Naive thymus-derived CD4-positive, alpha-beta T cell (primary cell): ENCODE measurements around the gene AATK. TPM values are rescaled to one million over a fixed set of nuclear protein-coding genes. Genes with fewer than 3 reads are reported as not detected.

Experiments used
- ATAC-seq: fragments of 150-1000 bp; cut with Tn5 transposase; 2 replicates; pipeline ENCODE4 v1.10.0; 2021; ENCODE audit warnings: mild to moderate bottlenecking, moderate library complexity
- CTCF ChIA-PET: fragments of 350-600 bp; sonication (Branson Sonifier 250); formaldehyde crosslinking; loops from one replicate; lab custom pipeline; 2021; ENCODE audit warnings: antibody characterized with exemption; lab: Charles Lee
- POLR2A ChIA-PET: fragments of 350-600 bp; sonication (Branson Sonifier 250); formaldehyde crosslinking; loops from one replicate; lab custom pipeline; 2021; ENCODE audit warnings: antibody characterized with exemption, inconsistent platforms; lab: Charles Lee
- DNase-seq, 9 donors: peaks; one replicate each; pipeline versions ENCODE4 v3.0.0 to v3.0.0-alpha.2; 2020 to 2022; ENCODE audit warnings: mixed read lengths in 1 of 9
- H3K27ac ChIP-seq: one replicate; pipeline ENCODE4 v1.7.0; 2013; ENCODE audit warnings: mild to moderate bottlenecking, low read depth, low read length, moderate library complexity
- H3K27me3 ChIP-seq, 2 donors: one replicate each; pipeline ENCODE4 v1.7.0; 2013; ENCODE audit warnings: low read length in 2 of 2, mild to moderate bottlenecking in 2 of 2, moderate library complexity in 2 of 2; ENCODE audit not compliant: control insufficient read depth in 2 of 2, insufficient read depth in 2 of 2
- H3K36me3 ChIP-seq, 3 experiments: 1 replicate in 2 of 3; 2 replicates in 1 of 3; pipeline ENCODE4 v1.7.0; 2013; ENCODE audit warnings: low read length in 3 of 3, mild to moderate bottlenecking in 3 of 3, moderate library complexity in 1 of 3; ENCODE audit not compliant: insufficient read depth in 3 of 3, control insufficient read depth in 2 of 3
- H3K4me1 ChIP-seq, 2 donors: one replicate each; pipeline ENCODE4 v1.7.0; 2013; ENCODE audit warnings: low read length in 2 of 2, mild to moderate bottlenecking in 2 of 2, moderate library complexity in 1 of 2; ENCODE audit not compliant: control insufficient read depth in 2 of 2, insufficient read depth in 2 of 2
- H3K4me3 ChIP-seq: 2 replicates; pipeline ENCODE4 v1.7.0; 2013; ENCODE audit warnings: mild to moderate bottlenecking, low read length
- H3K9me3 ChIP-seq, 3 experiments: 1 replicate in 2 of 3; 2 replicates in 1 of 3; pipeline ENCODE4 v1.7.0; 2013; ENCODE audit warnings: low read length in 3 of 3; ENCODE audit not compliant: control insufficient read depth in 2 of 3
- H3K27ac Mint-ChIP-seq, 9 donors: one replicate each; pipeline ENCODE4 v1.8.0; 2020 to 2022; ENCODE audit warnings: mixed read lengths in 9 of 9, mild to moderate bottlenecking in 8 of 9, moderate library complexity in 5 of 9, inconsistent platforms in 2 of 9
- H3K27me3 Mint-ChIP-seq, 5 donors: one replicate each; pipeline ENCODE4 v1.8.0; 2021 to 2022; ENCODE audit warnings: mixed read lengths in 5 of 5, mild to moderate bottlenecking in 1 of 5
- H3K36me3 Mint-ChIP-seq, 5 donors: one replicate each; pipeline ENCODE4 v1.8.0; 2020 to 2022; ENCODE audit warnings: mixed read lengths in 5 of 5, mild to moderate bottlenecking in 3 of 5, inconsistent platforms in 1 of 5
- H3K4me1 Mint-ChIP-seq, 7 donors: one replicate each; pipeline ENCODE4 v1.8.0; 2020 to 2022; ENCODE audit warnings: mixed read lengths in 7 of 7, mild to moderate bottlenecking in 3 of 7, inconsistent platforms in 1 of 7
- H3K4me3 Mint-ChIP-seq, 10 donors: one replicate each; pipeline ENCODE4 v1.8.0; 2020 to 2022; ENCODE audit warnings: mild to moderate bottlenecking in 10 of 10, mixed read lengths in 10 of 10, moderate library complexity in 6 of 10, inconsistent platforms in 2 of 10
- H3K9me3 Mint-ChIP-seq, 11 donors: one replicate each; pipeline ENCODE4 v1.8.0; 2020 to 2022; ENCODE audit warnings: mixed read lengths in 11 of 11, mild to moderate bottlenecking in 4 of 11, inconsistent platforms in 1 of 11, moderate library complexity in 1 of 11
- intact Hi-C, 2 donors: fragments of 100-400 bp; cut with micrococcal nuclease; formaldehyde crosslinking; loops; one replicate each; pipeline ENCODE4 v1.15.1; 2023
- polyA plus RNA-seq, 2 donors: library from polyadenylated mRNA; unstranded; fragments of 300-500 nt; fragmentation: Illumina TruSeq; gene quantifications; one replicate each; pipeline ENCODE4 v1.2.3, GENCODE V29; 2021
- total RNA-seq, 6 experiments: library from RNA in 5 of 6; stranded (reverse) in 5 of 6; gene quantifications; 1 replicate in 5 of 6; 2 replicates in 1 of 6; pipeline ENCODE4 v1.2.3 and lab custom pipeline; 2021 to 2026

Gene AATK
- total and polyA plus RNA-seq, 7 experiments from 2014 or later, result 0.46 to 10.4 (median 1.4) TPM; not detected in 2

DNA sequence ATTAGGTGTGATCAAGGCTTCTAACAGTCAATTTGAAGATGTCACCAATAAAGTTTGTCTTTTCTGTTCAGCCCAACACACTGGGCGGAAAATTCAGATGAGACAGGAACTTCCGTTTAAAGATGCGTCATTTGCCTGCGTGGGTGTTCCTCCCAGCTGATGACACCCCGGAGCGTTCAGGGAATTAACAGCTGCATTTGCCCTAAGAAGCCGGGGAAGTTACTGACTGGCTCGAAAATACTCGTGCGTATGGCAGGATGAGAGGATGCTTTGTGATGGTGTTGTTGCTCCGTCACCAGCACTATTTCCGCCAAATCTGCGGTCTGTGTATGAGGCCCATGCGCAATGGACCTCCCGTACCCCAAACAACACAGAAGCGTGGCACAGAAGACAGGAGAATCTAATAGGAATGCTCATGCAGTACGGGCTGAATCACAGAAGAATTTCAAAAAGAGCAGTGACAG lies 12.6 kb downstream of the AATK start:
- H3K4me1 Mint-ChIP-seq, result peaks cover 0 to 1% (median 0%) of the 10 kb centered on the region in 7 donors
- DNase-seq, result no peak
- H3K4me3 Mint-ChIP-seq, result no peak overlapping the region
- Histone ChIP-seq H3K4me3 (no peak overlapping the region), H3K27me3 (no peaks in the 10 kb centered on the region), H3K27ac (no peak overlapping the region), H3K4me1 (no peaks in the 10 kb centered on the region), H3K36me3 (no peaks in the 10 kb centered on the region), H3K9me3 (no peaks in the 10 kb centered on the region)
- no peaks in the 10 kb centered on the region for H3K36me3 Mint-ChIP-seq
- no peak overlapping the region for H3K27ac Mint-ChIP-seq
- POLR2A ChIA-PET, result no interaction called here
- intact Hi-C loops, result no loop called here
- H3K27me3 Mint-ChIP-seq, result peaks cover 0 to 10% (median 5%) of the 10 kb centered on the region in 5 donors
- H3K9me3 Mint-ChIP-seq, result no peaks in the 10 kb centered on the region
- CTCF ChIA-PET, result no interaction called here
- ATAC-seq, result peak; percentile 16

DNA sequence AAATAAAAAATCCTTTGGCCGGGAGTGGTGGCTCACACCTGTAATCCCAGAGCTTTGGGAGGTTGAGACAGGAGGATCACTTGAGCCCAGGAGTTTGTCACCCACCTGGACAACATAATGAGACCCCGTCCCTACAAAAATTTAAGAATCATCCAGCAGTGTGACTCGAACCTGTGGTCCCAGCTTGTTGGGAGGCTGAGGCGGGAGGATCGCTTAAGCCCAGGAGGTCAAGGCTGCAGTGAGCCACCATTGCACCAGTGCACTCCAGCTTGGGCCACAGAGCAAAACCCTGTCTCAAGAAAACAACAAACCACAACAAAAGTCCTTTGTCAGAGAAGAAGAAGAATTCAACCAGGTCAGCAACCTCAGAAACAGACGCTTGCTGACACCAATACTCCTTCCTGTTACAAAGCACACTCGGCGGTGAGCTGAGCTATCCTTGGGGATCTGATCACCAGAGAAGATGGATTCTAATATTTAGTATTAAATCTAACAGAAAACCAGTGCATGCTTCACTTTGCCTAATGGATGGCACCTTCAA lies 13.7 kb downstream of the AATK start:
- ATAC-seq (no peak), DNase-seq (no peak)
- peaks cover 0 to 1% (median 0%) of the 10 kb centered on the region in 7 donors for H3K4me1 Mint-ChIP-seq
- no peaks in the 10 kb centered on the region for H3K4me1 ChIP-seq
- H3K9me3 ChIP-seq, result no peaks in the 10 kb centered on the region
- no peaks in the 10 kb centered on the region for H3K36me3 ChIP-seq
- intact Hi-C loops, result no loop called here
- no peak overlapping the region for H3K4me3 Mint-ChIP-seq
- H3K4me3 ChIP-seq, result no peak overlapping the region
- H3K9me3 Mint-ChIP-seq, result no peaks in the 10 kb centered on the region
- CTCF ChIA-PET, result no interaction called here
- H3K27ac ChIP-seq, result no peak overlapping the region
- POLR2A ChIA-PET, result no interaction called here
- H3K27ac Mint-ChIP-seq, result peak overlapping the region in 1 of 9 donors; percentile 59
- no peaks in the 10 kb centered on the region for H3K27me3 ChIP-seq
- H3K36me3 Mint-ChIP-seq, result no peaks in the 10 kb centered on the region
- H3K27me3 Mint-ChIP-seq, result peaks cover 0 to 14% (median 5%) of the 10 kb centered on the region in 5 donors

DNA sequence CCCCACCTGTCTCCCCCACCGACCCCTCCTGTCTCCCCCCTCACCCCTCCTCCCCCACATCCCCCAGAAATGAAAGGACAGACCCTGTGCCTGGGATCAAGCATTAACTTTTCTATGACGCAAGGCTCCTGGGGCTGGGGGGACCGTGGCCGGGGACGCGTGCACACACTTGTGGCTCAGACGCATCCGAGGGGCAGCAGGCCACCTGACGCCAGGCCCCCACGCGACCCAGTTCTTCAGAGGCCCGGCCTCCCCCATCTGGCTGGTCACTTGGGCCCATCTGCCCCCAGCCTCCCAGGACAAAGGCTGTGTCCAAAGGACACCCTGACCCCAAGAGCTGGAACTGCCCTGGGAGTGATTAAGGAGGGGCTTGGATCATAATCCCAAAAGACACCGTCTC lies 14.7 kb downstream of the AATK start:
- H3K27me3 ChIP-seq, result no peaks in the 10 kb centered on the region
- no peaks in the 10 kb centered on the region for H3K9me3 ChIP-seq
- H3K36me3 ChIP-seq, result no peaks in the 10 kb centered on the region
- peaks cover 0 to 14% (median 5%) of the 10 kb centered on the region in 5 donors for H3K27me3 Mint-ChIP-seq
- H3K4me3 ChIP-seq, result no peak overlapping the region
- DNase-seq, result no peak
- H3K4me1 Mint-ChIP-seq, result peaks cover 0 to 1% (median 0%) of the 10 kb centered on the region in 7 donors
- no peak overlapping the region for H3K27ac ChIP-seq
- H3K4me3 Mint-ChIP-seq, result no peak overlapping the region
- no peak overlapping the region for H3K27ac Mint-ChIP-seq
- no peak for ATAC-seq
- H3K9me3 Mint-ChIP-seq, result no peaks in the 10 kb centered on the region
- intact Hi-C loops, result no loop called here
- ChIA-PET CTCF (no interaction called here), POLR2A (no interaction called here)
- no peaks in the 10 kb centered on the region for H3K36me3 Mint-ChIP-seq
- H3K4me1 ChIP-seq, result no peaks in the 10 kb centered on the region

DNA sequence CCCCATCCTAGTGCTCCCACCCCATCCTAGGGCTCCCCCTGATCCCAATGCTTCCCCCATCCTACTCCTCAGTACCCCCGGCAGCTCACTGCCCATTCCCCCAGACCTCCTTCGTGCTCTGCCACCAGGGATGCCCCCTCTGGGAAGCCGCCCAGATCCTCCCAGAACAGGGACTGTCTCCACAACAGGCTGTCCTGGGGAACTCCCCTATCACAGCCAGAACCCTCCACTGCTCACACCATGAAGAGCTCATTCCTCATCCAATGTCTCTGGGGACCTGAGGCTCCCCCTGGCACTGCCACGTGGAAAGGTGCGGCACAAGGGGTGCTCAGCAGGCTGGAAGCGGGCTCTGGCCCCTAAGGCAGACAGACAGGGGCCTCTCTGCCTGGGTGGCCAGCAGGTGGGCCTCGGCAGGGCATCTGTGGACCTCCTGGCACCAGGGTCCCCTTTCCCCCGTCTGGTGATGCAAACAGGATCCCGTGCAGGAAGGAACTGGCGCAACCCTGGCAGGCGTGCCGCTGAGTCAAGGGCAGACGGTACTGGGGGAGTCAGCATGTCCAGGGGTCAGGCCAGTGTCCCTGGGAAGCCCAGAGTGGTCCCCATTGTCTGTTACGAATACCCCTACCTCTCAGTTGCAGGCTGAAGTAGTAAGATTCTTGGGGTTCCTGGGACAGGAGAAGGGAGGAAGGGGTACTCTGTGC lies 15.5 kb downstream of the AATK start:
- DNase-seq (peak in 1 of 9 donors; percentile 33), ATAC-seq (peak; percentile 72)
- Mint-ChIP-seq H3K36me3 (no peaks in the 10 kb centered on the region), H3K27me3 (peaks cover 0 to 14% (median 5%) of the 10 kb centered on the region in 5 donors), H3K27ac (peak overlapping the region in 1 of 9 donors; percentile 5), H3K4me1 (peaks cover 0 to 1% (median 0%) of the 10 kb centered on the region in 7 donors), H3K9me3 (no peaks in the 10 kb centered on the region), H3K4me3 (no peak overlapping the region)
- ChIA-PET POLR2A (interaction anchor here (0.6 kb wide), 2 partner anchors 62 to 183 kb away, joined by 3 read pairs; no protein-coding TSS in a partner anchor), CTCF (no interaction called here)
- Histone ChIP-seq H3K27ac (no peak overlapping the region), H3K4me3 (no peak overlapping the region), H3K9me3 (no peaks in the 10 kb centered on the region), H3K27me3 (no peaks in the 10 kb centered on the region), H3K36me3 (no peaks in the 10 kb centered on the region), H3K4me1 (no peaks in the 10 kb centered on the region)
- intact Hi-C loops, result no loop called here

DNA sequence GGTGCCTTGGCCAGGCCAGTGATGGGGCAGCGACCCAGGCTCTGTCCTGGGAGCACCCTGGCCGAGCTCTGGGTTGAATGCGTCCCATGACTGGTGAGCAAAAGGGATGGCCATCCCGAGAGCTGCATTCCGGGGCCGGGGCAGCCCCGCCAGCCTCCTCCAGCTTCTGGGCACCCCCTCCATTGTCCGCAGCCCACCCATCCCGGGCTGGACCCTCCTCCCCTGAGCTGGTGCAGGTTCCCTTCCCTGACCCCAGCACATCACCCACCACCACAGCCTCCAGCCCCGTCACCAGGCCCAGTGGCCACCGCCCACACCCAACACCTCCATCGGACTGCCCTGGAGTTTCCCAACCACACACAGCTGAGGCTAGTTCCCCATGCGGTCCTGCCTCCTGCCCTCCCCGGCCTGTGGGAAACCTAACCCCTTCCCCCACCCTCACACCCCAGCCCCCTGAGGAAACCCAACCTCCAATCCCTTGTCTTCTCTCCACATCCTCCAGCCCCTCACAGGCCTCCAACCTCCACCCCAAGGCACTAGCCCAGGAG lies 17.0 kb downstream of the AATK start:
- Mint-ChIP-seq H3K4me1 (peaks cover 0 to 1% (median 0%) of the 10 kb centered on the region in 7 donors), H3K36me3 (no peaks in the 10 kb centered on the region), H3K9me3 (no peaks in the 10 kb centered on the region), H3K27me3 (peaks cover 0 to 14% (median 5%) of the 10 kb centered on the region in 5 donors), H3K27ac (no peak overlapping the region), H3K4me3 (no peak overlapping the region)
- CTCF ChIA-PET, result no interaction called here
- intact Hi-C loops, result no loop called here
- no peak overlapping the region for H3K27ac ChIP-seq
- no peaks in the 10 kb centered on the region for H3K9me3 ChIP-seq
- H3K36me3 ChIP-seq, result no peaks in the 10 kb centered on the region
- POLR2A ChIA-PET, result interaction anchor here (0.5 kb wide), 1 partner anchor 362 kb away, joined by 3 read pairs; no protein-coding TSS in a partner anchor
- ATAC-seq (peak; percentile 75), DNase-seq (no peak)
- no peak overlapping the region for H3K4me3 ChIP-seq
- no peaks in the 10 kb centered on the region for H3K4me1 ChIP-seq
- no peaks in the 10 kb centered on the region for H3K27me3 ChIP-seq

DNA sequence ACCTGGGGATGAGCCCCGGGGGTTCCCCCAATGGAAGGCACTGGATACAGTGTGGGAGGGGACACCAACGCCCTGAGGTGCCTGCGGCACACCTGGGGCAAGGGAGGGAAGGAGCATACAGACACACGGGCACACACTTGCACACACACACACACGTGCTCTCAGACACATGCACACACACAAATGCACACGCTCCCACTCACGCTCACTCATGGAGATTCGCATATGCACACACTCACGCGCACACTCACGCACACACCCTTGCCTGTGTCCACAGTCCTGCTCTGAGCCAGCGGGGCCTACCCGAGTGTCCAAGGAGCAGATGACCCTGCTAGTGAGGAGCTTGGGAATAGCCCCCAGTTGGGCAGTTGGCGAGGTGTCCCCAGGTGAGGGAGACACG lies 17.4 kb downstream of the AATK start:
- ATAC-seq (no peak), DNase-seq (no peak)
- no peaks in the 10 kb centered on the region for H3K36me3 Mint-ChIP-seq
- no peaks in the 10 kb centered on the region for H3K9me3 ChIP-seq
- no peak overlapping the region for H3K4me3 Mint-ChIP-seq
- ChIA-PET POLR2A (interaction anchor here (0.5 kb wide), 1 partner anchor 362 kb away, joined by 3 read pairs; no protein-coding TSS in a partner anchor), CTCF (no interaction called here)
- no peaks in the 10 kb centered on the region for H3K9me3 Mint-ChIP-seq
- no peak overlapping the region for H3K27ac Mint-ChIP-seq
- no peaks in the 10 kb centered on the region for H3K36me3 ChIP-seq
- intact Hi-C loops, result no loop called here
- no peak overlapping the region for H3K4me3 ChIP-seq
- no peak overlapping the region for H3K27ac ChIP-seq
- H3K27me3 ChIP-seq, result no peaks in the 10 kb centered on the region
- H3K4me1 Mint-ChIP-seq, result peaks cover 0 to 1% (median 0%) of the 10 kb centered on the region in 7 donors
- peaks cover 0 to 14% (median 5%) of the 10 kb centered on the region in 5 donors for H3K27me3 Mint-ChIP-seq
- no peaks in the 10 kb centered on the region for H3K4me1 ChIP-seq
